GM18499 (cell line): ENCODE measurements around the gene UFSP1.
"Not testable (repeated sequence)": the region's sequence is repeated elsewhere in the genome, so short reads cannot be mapped to it uniquely, and the experiment has no call there.

Experiments
- ATAC-seq: cut with Tn5 transposase; IDR thresholded peaks from one replicate; pipeline ENCODE4 v1.9.1; 2021; ENCODE audit warnings: moderate number of reproducible peaks; ENCODE audit not compliant: insufficient read depth, unreplicated experiment

UFSP1 gene

GRCh38 chr7:100861616-100861985 lies 27.9 kb downstream of the UFSP1 start:
- no peak for ATAC-seq

- ATAC-seq: no peak
These were observed 28.6 kb downstream of the UFSP1 start for GRCh38 chr7:100860702-100861615.

- ATAC-seq: no peak
These were observed 29.7 kb downstream of the UFSP1 start for GRCh38 chr7:100859856-100860255.

GRCh38 chr7:100856871-100857282 lies 32.6 kb downstream of the UFSP1 start:
- ATAC-seq: no peak

- no peak for ATAC-seq
These were observed 34.0 kb downstream of the UFSP1 start for GRCh38 chr7:100855515-100855914.

- ATAC-seq: not testable (repeated sequence)
These were observed 34.6 kb downstream of the UFSP1 start for GRCh38 chr7:100854899-100855298.

- ATAC-seq: no peak
These were observed 35.2 kb downstream of the UFSP1 start for GRCh38 chr7:100854146-100854895.

GRCh38 chr7:100852048-100852872 lies 37.3 kb downstream of the UFSP1 start, which contains the start of gene SLC12A9:
Gene SLC12A9 (plus strand): TSS chr7:100852713. CDS start chr7:100854198, 1,485 bp downstream.
- no peak for ATAC-seq

GRCh38 chr7:100847360-100847759 lies 42.2 kb downstream of the UFSP1 start:
- no peak for ATAC-seq

- ATAC-seq: no peak
These were observed 48.9 kb downstream of the UFSP1 start for GRCh38 chr7:100840470-100841100.

GRCh38 chr7:100839361-100839760 lies 50.2 kb downstream of the UFSP1 start:
- ATAC-seq: no peak
